ENCODE results near the gene MACROD2. TPM values are rescaled to one million over a fixed set of nuclear protein-coding genes. Genes with fewer than 3 reads are reported as not detected.

MACROD2 gene
- total RNA-seq, 1 donor from 2014 or later: 0.23 TPM

- TF ChIP-seq CTCF (conservative IDR thresholded peaks at IDR 0.05; ENCODE audit: low read depth, low read length): no peak
- no peak overlapping the region for H3K4me3 ChIP-seq (ENCODE audit: low read depth, low read length)
- no peak for DNase-seq (ENCODE audit: low read depth)
Observed at GRCh38 chr20:14717134-14717999, 722.1 kb downstream of the MACROD2 start.

DNA sequence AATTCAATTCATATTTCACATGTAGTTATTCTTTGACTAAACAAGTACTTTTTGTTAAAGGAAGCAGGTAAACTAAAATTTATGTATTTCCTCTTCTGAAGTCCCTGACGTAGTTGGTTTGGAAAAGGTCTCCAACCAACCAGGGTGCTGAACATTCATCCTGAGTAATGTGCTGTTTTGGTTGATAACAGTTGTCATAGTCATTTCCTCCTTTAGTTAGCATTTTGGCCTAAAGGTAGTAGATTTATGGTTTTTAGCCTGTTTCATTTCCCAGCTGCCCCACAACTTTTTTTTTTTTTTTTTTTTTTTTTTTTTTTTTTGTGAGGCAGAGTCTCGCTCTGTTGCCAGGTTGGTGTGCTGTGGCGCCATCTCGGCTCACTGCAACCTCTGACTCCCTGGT is 724.9 kb downstream of the MACROD2 start:
- no peak for TF ChIP-seq CTCF (conservative IDR thresholded peaks at IDR 0.05; ENCODE audit: low read depth, low read length)
- DNase-seq (ENCODE audit: low read depth): no peak
- H3K4me3 ChIP-seq (ENCODE audit: low read depth, low read length): no peak overlapping the region

GRCh38 chr20:14721926-14722452 is 726.7 kb downstream of the MACROD2 start:
- TF ChIP-seq CTCF (conservative IDR thresholded peaks at IDR 0.05; ENCODE audit: low read depth, low read length): no peak
- no peak for DNase-seq (ENCODE audit: low read depth)
- no peak overlapping the region for H3K4me3 ChIP-seq (ENCODE audit: low read depth, low read length)

DNA sequence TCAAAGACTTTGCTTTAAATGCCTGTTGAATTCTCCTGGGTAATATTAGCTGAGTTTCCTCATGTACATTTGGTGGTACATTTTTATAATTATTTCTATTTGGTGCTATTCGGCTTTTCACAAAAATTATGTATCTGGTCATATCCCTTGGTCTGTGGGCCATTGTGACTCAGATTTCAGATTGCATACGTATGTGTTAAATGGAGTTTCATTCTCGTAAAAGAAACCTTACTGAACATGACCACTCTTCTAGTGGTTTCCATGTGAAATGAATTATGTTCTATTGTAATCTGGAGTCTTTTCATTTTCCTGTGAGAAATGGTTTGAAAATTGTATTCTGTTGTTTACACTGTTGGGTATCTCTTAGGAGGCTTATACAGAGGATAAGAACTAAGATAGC is 728.3 kb downstream of the MACROD2 start:
- H3K4me3 ChIP-seq (ENCODE audit: low read depth, low read length): no peak overlapping the region
- no peak for DNase-seq (ENCODE audit: low read depth)
- TF ChIP-seq CTCF (conservative IDR thresholded peaks at IDR 0.05; ENCODE audit: low read depth, low read length): no peak

DNA sequence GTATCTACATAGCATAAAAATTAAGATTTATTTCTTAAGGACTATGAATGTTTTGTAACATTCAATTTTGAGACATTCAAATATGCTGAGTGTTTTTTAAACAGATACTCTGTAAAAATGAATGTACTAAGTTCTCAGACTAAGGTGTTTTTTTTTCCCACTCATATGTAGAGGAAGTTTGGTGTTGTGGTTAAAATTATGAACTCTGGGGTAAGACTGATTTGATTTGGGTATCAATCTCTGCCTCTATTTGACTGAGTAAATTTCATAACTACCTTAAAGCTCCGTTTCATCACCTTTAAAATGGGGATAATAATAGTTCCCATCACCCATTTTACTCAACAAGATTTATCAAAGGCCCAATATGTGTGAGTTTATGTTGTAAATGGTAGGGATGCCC is 728.7 kb downstream of the MACROD2 start:
- no peak for TF ChIP-seq CTCF (conservative IDR thresholded peaks at IDR 0.05; ENCODE audit: low read depth, low read length)
- no peak overlapping the region for H3K4me3 ChIP-seq (ENCODE audit: low read depth, low read length)

GRCh38 chr20:14724468-14724867 is 729.2 kb downstream of the MACROD2 start:
- H3K4me3 ChIP-seq (ENCODE audit: low read depth, low read length): no peak overlapping the region
- no peak for TF ChIP-seq CTCF (conservative IDR thresholded peaks at IDR 0.05; ENCODE audit: low read depth, low read length)
- no peak for DNase-seq (ENCODE audit: low read depth)

More for the DNA sequence above, 728.7 kb downstream of the MACROD2 start:
- no peak for DNase-seq (ENCODE audit: low read depth)

Data from epithelial cell of proximal tubule (primary cell).